HL-60 (cell line): ENCODE data around the gene STAP1.

ENCODE experiments used
- DNase-seq, 2 experiments: peaks; one replicate each; pipeline ENCODE4 v3.0.0-alpha.2; 2010 to 2020; ENCODE audit warnings: low read depth in 1 of 2, low spot score in 1 of 2
- H3K27ac ChIP-seq: fragments of 250-450 bp; sonication (Bioruptor Pico); replicated peaks from 2 replicates; pipeline ENCODE4 v1.5.1; 2020; ENCODE audit warnings: mild to moderate bottlenecking, moderate library complexity
- H3K27me3 ChIP-seq: fragments of 250-450 bp; sonication (Bioruptor Pico); 2 replicates; pipeline ENCODE4 v1.5.1; 2021; ENCODE audit warnings: mild to moderate bottlenecking, moderate library complexity; ENCODE audit not compliant: insufficient read depth, poor library complexity, severe bottlenecking
- H3K4me3 ChIP-seq: replicated peaks from 2 replicates; pipeline ENCODE4 v1.5.1; 2011; ENCODE audit warnings: mild to moderate bottlenecking, control low read depth, low read length; ENCODE audit not compliant: insufficient read depth
- GABPA ChIP-seq: IDR thresholded peaks from 2 replicates; pipeline ENCODE4 v1.6.1; 2012; ENCODE audit warnings: low read depth
- POLR2AphosphoS5 ChIP-seq: IDR thresholded peaks from 2 replicates; pipeline ENCODE4 v1.6.1; 2012; ENCODE audit warnings: low read depth
- SPI1 ChIP-seq: IDR thresholded peaks from 2 replicates; pipeline ENCODE4 v1.6.1; 2012; ENCODE audit warnings: low read depth, mild to moderate bottlenecking, borderline replicate concordance
- TF ChIP-seq, protein P1 (sequence below): IDR thresholded peaks from 2 replicates; pipeline ENCODE4 v1.6.1; 2012; ENCODE audit warnings: low read depth; ENCODE audit not compliant: insufficient replicate concordance
- TF ChIP-seq, protein P2 (sequence below): IDR thresholded peaks from one replicate; pipeline ENCODE4 v1.5.1; 2011; ENCODE audit warnings: low read length, control low read depth, inconsistent platforms; ENCODE audit not compliant: insufficient read depth

Gene STAP1

DNA sequence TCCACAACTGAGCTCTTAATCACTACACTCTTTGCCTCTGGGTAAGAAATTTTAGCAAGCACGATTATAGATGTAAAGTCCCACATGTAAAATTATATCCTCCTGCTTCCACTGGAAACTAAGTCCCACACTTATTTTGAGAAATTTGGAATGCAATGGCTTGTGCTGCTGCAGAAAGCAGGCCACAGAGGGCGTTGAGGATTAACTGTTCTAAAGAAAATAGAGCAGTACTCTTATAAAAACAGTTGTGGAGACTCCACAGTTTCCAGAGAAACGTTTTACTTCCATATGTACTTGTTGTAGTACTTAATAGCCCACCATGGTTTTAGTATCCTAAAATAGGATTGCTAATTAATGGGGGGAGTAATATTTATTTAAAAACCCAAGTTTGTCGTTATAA, 11.6 kb upstream of the STAP1 start:
- TF ChIP-seq, protein P1, sequence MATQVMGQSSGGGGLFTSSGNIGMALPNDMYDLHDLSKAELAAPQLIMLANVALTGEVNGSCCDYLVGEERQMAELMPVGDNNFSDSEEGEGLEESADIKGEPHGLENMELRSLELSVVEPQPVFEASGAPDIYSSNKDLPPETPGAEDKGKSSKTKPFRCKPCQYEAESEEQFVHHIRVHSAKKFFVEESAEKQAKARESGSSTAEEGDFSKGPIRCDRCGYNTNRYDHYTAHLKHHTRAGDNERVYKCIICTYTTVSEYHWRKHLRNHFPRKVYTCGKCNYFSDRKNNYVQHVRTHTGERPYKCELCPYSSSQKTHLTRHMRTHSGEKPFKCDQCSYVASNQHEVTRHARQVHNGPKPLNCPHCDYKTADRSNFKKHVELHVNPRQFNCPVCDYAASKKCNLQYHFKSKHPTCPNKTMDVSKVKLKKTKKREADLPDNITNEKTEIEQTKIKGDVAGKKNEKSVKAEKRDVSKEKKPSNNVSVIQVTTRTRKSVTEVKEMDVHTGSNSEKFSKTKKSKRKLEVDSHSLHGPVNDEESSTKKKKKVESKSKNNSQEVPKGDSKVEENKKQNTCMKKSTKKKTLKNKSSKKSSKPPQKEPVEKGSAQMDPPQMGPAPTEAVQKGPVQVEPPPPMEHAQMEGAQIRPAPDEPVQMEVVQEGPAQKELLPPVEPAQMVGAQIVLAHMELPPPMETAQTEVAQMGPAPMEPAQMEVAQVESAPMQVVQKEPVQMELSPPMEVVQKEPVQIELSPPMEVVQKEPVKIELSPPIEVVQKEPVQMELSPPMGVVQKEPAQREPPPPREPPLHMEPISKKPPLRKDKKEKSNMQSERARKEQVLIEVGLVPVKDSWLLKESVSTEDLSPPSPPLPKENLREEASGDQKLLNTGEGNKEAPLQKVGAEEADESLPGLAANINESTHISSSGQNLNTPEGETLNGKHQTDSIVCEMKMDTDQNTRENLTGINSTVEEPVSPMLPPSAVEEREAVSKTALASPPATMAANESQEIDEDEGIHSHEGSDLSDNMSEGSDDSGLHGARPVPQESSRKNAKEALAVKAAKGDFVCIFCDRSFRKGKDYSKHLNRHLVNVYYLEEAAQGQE: no peak
- TF ChIP-seq SPI1 (no peak), POLR2AphosphoS5 (no peak), GABPA (no peak)
- TF ChIP-seq, protein P2, sequence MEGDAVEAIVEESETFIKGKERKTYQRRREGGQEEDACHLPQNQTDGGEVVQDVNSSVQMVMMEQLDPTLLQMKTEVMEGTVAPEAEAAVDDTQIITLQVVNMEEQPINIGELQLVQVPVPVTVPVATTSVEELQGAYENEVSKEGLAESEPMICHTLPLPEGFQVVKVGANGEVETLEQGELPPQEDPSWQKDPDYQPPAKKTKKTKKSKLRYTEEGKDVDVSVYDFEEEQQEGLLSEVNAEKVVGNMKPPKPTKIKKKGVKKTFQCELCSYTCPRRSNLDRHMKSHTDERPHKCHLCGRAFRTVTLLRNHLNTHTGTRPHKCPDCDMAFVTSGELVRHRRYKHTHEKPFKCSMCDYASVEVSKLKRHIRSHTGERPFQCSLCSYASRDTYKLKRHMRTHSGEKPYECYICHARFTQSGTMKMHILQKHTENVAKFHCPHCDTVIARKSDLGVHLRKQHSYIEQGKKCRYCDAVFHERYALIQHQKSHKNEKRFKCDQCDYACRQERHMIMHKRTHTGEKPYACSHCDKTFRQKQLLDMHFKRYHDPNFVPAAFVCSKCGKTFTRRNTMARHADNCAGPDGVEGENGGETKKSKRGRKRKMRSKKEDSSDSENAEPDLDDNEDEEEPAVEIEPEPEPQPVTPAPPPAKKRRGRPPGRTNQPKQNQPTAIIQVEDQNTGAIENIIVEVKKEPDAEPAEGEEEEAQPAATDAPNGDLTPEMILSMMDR: no peak
- no peak for DNase-seq
- no peaks in the 10 kb centered on the region for H3K27me3 ChIP-seq
- no peak overlapping the region for H3K4me3 ChIP-seq
- H3K27ac ChIP-seq: no peak overlapping the region

DNA sequence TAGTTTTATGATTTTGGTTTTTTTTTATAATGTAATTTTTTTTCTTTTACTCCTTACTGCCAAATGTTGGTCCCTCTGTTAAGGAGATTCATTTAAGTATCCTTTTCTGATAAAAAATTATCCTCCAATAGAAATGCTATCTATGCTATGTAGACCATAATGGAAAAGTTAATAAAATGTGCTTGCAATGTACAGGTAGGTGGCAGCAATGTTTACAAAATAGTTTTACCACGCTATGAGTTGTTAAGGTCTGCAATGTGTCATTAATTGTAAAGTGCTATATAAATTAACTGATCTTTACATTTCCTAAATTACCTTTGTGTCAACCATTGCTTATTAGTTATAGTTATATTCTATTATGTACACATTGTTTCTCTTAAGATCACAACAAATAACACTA, 9.4 kb upstream of the STAP1 start:
- no peaks in the 10 kb centered on the region for H3K27me3 ChIP-seq
- H3K4me3 ChIP-seq: no peak overlapping the region
- TF ChIP-seq, protein P2: no peak
- TF ChIP-seq GABPA (no peak), SPI1 (no peak), POLR2AphosphoS5 (no peak)
- TF ChIP-seq, protein P1: no peak
- no peak overlapping the region for H3K27ac ChIP-seq
- no peak for DNase-seq

DNA sequence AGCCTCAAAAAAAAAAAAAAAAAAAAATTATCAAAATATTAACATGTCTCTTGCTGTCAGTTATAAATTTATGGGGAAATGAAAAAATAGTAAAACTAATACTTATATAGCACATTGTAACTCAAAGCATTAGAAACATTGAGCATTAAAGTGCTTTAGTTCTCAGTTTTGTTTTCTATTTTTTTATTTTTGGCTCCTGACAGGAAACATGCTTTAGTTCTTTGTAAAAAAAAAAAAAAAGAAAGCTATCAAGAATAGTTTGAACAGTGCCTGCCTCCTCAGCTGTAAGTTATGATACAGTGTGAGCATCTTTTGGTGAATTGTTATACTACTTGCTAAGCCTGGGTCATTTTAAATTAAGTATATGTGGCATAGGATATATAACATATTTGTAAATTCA, 8.1 kb upstream of the STAP1 start:
- no peak for TF ChIP-seq SPI1
- TF ChIP-seq, protein P1: no peak
- TF ChIP-seq GABPA: no peak
- no peak overlapping the region for H3K4me3 ChIP-seq
- no peak for DNase-seq
- H3K27me3 ChIP-seq: no peaks in the 10 kb centered on the region
- H3K27ac ChIP-seq: no peak overlapping the region
